HCT116 (cell line): ENCODE results near the gene GALNT18. TPM values are rescaled to one million over a fixed set of nuclear protein-coding genes. Genes with fewer than 3 reads are reported as not detected.

Experiments
- ATAC-seq: fragments of 200-7000 bp; cut with Tn5 transposase; 2 replicates; pipeline ENCODE4 v1.9.1; 2020; ENCODE audit warnings: mild to moderate bottlenecking, moderate library complexity
- BruUV-seq: library from RNA; stranded (reverse); fragments of 400-500 nt; replicated peaks from 2 replicates; lab custom pipeline; 2021; lab: Mats Ljungman, UMichigan
- CTCF ChIA-PET: fragments of 300-600 bp; sonication (Branson Sonifier 250); formaldehyde crosslinking; loops from one replicate; lab custom pipeline; 2021; ENCODE audit warnings: antibody characterized with exemption; lab: Charles Lee
- POLR2A ChIA-PET: fragments of 300-600, 350-600 bp; sonication (Branson Sonifier 250); formaldehyde crosslinking; loops from one replicate; lab custom pipeline; 2021; ENCODE audit warnings: antibody characterized with exemption; lab: Charles Lee
- RAD21 ChIA-PET, 2 experiments: fragments of 300-600 bp; sonication (Branson Sonifier 250); formaldehyde crosslinking; loops; one replicate each; lab custom pipeline; 2023; ENCODE audit warnings: low total read pairs in 2 of 2; ENCODE audit not compliant: uncharacterized antibody in 2 of 2, unreplicated experiment in 2 of 2, low non-redundant PET in 1 of 2; lab: Charles Lee
- DNase-seq: peaks from one replicate; pipeline ENCODE4 v3.0.0-alpha.2; 2010; ENCODE audit warnings: low read depth, low spot score
- H2AFZ ChIP-seq: fragments of 200-600 bp; shearing (Covaris generic), sonication (generic); 2 replicates; pipeline ENCODE4 v1.6.1; 2017; ENCODE audit warnings: low read depth, mixed run types, mixed read lengths, antibody characterized with exemption, low read length; ENCODE audit not compliant: poor library complexity, severe bottlenecking
- H3K27ac ChIP-seq: 2 replicates; pipeline ENCODE4 v1.5.1; 2012; ENCODE audit warnings: low read depth, low read length
- H3K27me3 ChIP-seq: fragments of 200-600 bp; sonication (generic); 2 replicates; pipeline ENCODE4 v1.6.1; 2016; ENCODE audit warnings: mixed run types, low read length, mixed read lengths; ENCODE audit not compliant: insufficient read depth
- H3K36me3 ChIP-seq, 2 experiments: fragments of 200-500 bp in 1 of 2; fragments of 200-600 bp in 1 of 2; sonication (Bioruptor generic) in 1 of 2; sonication (generic) in 1 of 2; 2 replicates each; pipeline versions ENCODE4 v1.5.1 to v1.6.1; 2014 to 2016; ENCODE audit warnings: low read length in 2 of 2, inconsistent platforms in 1 of 2, mixed read lengths in 1 of 2, mixed run types in 1 of 2; ENCODE audit not compliant: insufficient read depth in 2 of 2, control insufficient read depth in 1 of 2
- H3K4me1 ChIP-seq, 2 experiments: fragments of 200-600 bp in 1 of 2; sonication (generic) in 1 of 2; 2 replicates each; pipeline versions ENCODE4 v1.5.1 to v1.6.1; 2012 to 2017; ENCODE audit warnings: low read length in 2 of 2, inconsistent platforms in 1 of 2, mild to moderate bottlenecking in 1 of 2, mixed read lengths in 1 of 2, mixed run types in 1 of 2, moderate library complexity in 1 of 2; ENCODE audit not compliant: insufficient read depth in 2 of 2, control insufficient read depth in 1 of 2
- H3K4me2 ChIP-seq: fragments of 200-600 bp; sonication (generic); 2 replicates; pipeline ENCODE4 v1.6.1; 2017; ENCODE audit warnings: mixed run types, low read length, mixed read lengths
- H3K4me3 ChIP-seq, 2 experiments: fragments of 200-600 bp in 1 of 2; sonication (generic) in 1 of 2; replicated peaks in 1 of 2; 2 replicates each; pipeline ENCODE4 v1.5.1; 2011 to 2016; ENCODE audit warnings: low read length in 2 of 2, control low read depth in 1 of 2, low read depth in 1 of 2, mild to moderate bottlenecking in 1 of 2, mixed read lengths in 1 of 2, mixed run types in 1 of 2
- H3K79me2 ChIP-seq: fragments of 200-600 bp; sonication (generic); 2 replicates; pipeline ENCODE4 v1.6.1; 2017; ENCODE audit warnings: mild to moderate bottlenecking, mixed run types, low read length, moderate library complexity, mixed read lengths; ENCODE audit not compliant: insufficient read depth
- H3K9ac ChIP-seq: fragments of 200-600 bp; sonication (generic); 2 replicates; pipeline ENCODE4 v1.6.1; 2016; ENCODE audit warnings: low read length, mixed read lengths
- H3K9me2 ChIP-seq: fragments of 200-600 bp; sonication (generic), shearing (Covaris generic); 2 replicates; pipeline ENCODE4 v1.6.1; 2017; ENCODE audit warnings: mixed run types, mild to moderate bottlenecking, moderate library complexity; ENCODE audit not compliant: insufficient read depth
- H3K9me3 ChIP-seq, 2 experiments: fragments of 200-500 bp in 1 of 2; fragments of 200-600 bp in 1 of 2; sonication (Bioruptor generic) in 1 of 2; sonication (generic) in 1 of 2; 2 replicates each; pipeline ENCODE4 v1.6.1; 2014 to 2017; ENCODE audit warnings: low read length in 2 of 2, mixed read lengths in 2 of 2, inconsistent platforms in 1 of 2, low read depth in 1 of 2, mild to moderate bottlenecking in 1 of 2, mixed run types in 1 of 2, moderate library complexity in 1 of 2; ENCODE audit not compliant: control insufficient read depth in 1 of 2, insufficient read depth in 1 of 2
- H4K20me1 ChIP-seq: fragments of 200-600 bp; sonication (generic), shearing (Covaris generic); 2 replicates; pipeline ENCODE4 v1.6.1; 2017; ENCODE audit warnings: mixed run types, mild to moderate bottlenecking, moderate library complexity; ENCODE audit not compliant: insufficient read depth
- ATF3 ChIP-seq: IDR thresholded peaks from 2 replicates; pipeline ENCODE4 v1.6.1; 2012
- CTCF ChIP-seq, 3 experiments: fragments of 200-600 bp in 1 of 3; sonication (generic) in 1 of 3; IDR thresholded peaks in 2 of 3; conservative IDR thresholded peaks in 1 of 3; 2 replicates each; pipeline ENCODE4 v1.5.1; 2012 to 2017; ENCODE audit warnings: low read depth in 2 of 3, low read length in 2 of 3, antibody characterized with exemption in 1 of 3, borderline replicate concordance in 1 of 3, control low read depth in 1 of 3, mild to moderate bottlenecking in 1 of 3, mixed read lengths in 1 of 3, mixed run types in 1 of 3, moderate library complexity in 1 of 3; ENCODE audit not compliant: insufficient read depth in 1 of 3
- EGR1 ChIP-seq: IDR thresholded peaks from 2 replicates; pipeline ENCODE4 v1.6.1; 2012; ENCODE audit warnings: low read depth
- ELF1 ChIP-seq: IDR thresholded peaks from 2 replicates; pipeline ENCODE4 v1.6.1; 2012; ENCODE audit warnings: low read depth, borderline replicate concordance
- EZH2phosphoT487 ChIP-seq: fragments of 200-600 bp; IDR thresholded peaks from 2 replicates; pipeline ENCODE4 v1.6.1; 2018; ENCODE audit warnings: antibody characterized with exemption, borderline replicate concordance
- JUND ChIP-seq: IDR thresholded peaks from 2 replicates; pipeline ENCODE4 v1.6.1; 2012
- MAX ChIP-seq: IDR thresholded peaks from 2 replicates; pipeline ENCODE4 v1.6.1; 2012
- POLR2A ChIP-seq: IDR thresholded peaks from 2 replicates; pipeline ENCODE4 v1.7.0; 2011; ENCODE audit warnings: borderline replicate concordance; ENCODE audit not compliant: insufficient read depth, insufficient read length; ENCODE audit errors: extremely low read depth
- REST ChIP-seq: IDR thresholded peaks from 2 replicates; pipeline ENCODE4 v1.6.1; 2012; ENCODE audit warnings: low read depth
- SIN3A ChIP-seq: IDR thresholded peaks from 2 replicates; pipeline ENCODE4 v1.6.1; 2012; ENCODE audit warnings: low read depth
- SRF ChIP-seq: IDR thresholded peaks from 2 replicates; pipeline ENCODE4 v1.6.1; 2012; ENCODE audit warnings: low read depth
- ZBTB33 ChIP-seq: IDR thresholded peaks from 2 replicates; pipeline ENCODE4 v1.6.1; 2011; ENCODE audit warnings: mild to moderate bottlenecking, low read length, moderate library complexity; ENCODE audit not compliant: insufficient replicate concordance; ENCODE audit errors: extremely low read depth
- intact Hi-C: fragments of 100-400 bp; cut with micrococcal nuclease; formaldehyde crosslinking; loops from 2 replicates; pipeline ENCODE4 v1.10.0; 2022
- total RNA-seq: library from RNA; stranded (reverse); gene quantifications from one replicate; pipeline ENCODE4 v1.2.1, GENCODE V29; 2021; ENCODE audit not compliant: unreplicated experiment

The GALNT18 gene
- total RNA-seq, 1 experiment from 2014 or later, result 19.9 TPM

- no TSS peak for BruUV-seq
- CTCF ChIA-PET, result no interaction called here
- intact Hi-C loops, result no loop called here
Measured at GRCh38 chr11:11592146-11592684, 29.6 kb downstream of the GALNT18 start.

GRCh38 chr11:11589437-11589836, 32.4 kb downstream of the GALNT18 start:
- POLR2A ChIA-PET, result no interaction called here
- no peak overlapping the region for H2AFZ ChIP-seq
- TF ChIP-seq REST (no peak), POLR2A (no peak), SIN3A (no peak), ATF3 (no peak), SRF (no peak), ELF1 (no peak), ZBTB33 (no peak), CTCF (IDR thresholded peaks at IDR 0.05 in 2 of 3, conservative IDR thresholded peaks at IDR 0.05 in 1 of 3; ENCODE audit: borderline replicate concordance in 1 of 3, insufficient read depth in 1 of 3, low read depth in 2 of 3, low read length in 2 of 3) (no peak), EZH2phosphoT487 (no peak), EGR1 (no peak), MAX (no peak)

More at GRCh38 chr11:11592146-11592684, 29.6 kb downstream of the GALNT18 start:
- Histone ChIP-seq H3K4me3 (no peak overlapping the region), H3K4me1 (peaks cover 4 to 20% of the 10 kb centered on the region in 2 experiments), H2AFZ (no peak overlapping the region), H3K9me3 (no peaks in the 10 kb centered on the region), H4K20me1 (no peaks in the 10 kb centered on the region), H3K36me3 (no peaks in the 10 kb centered on the region), H3K27me3 (no peaks in the 10 kb centered on the region), H3K4me2 (no peak overlapping the region), H3K79me2 (peaks cover 7% of the 10 kb centered on the region; the same call in 1 of the 2 replicates), H3K27ac (no peak overlapping the region), H3K9me2 (no peaks in the 10 kb centered on the region), H3K9ac (no peak overlapping the region)
- no peak for DNase-seq
- POLR2A ChIA-PET, result no interaction called here
- ATAC-seq, result no peak
- RAD21 ChIA-PET, result no interaction called here
- TF ChIP-seq JUND, result no peak

More at GRCh38 chr11:11589437-11589836, 32.4 kb downstream of the GALNT18 start:
- no peaks in the 10 kb centered on the region for H3K27me3 ChIP-seq
- ATAC-seq (no peak), DNase-seq (no peak)
- H3K36me3 ChIP-seq, result no peaks in the 10 kb centered on the region
- ChIA-PET CTCF (no interaction called here), RAD21 (no interaction called here)
- no peak overlapping the region for H3K4me2 ChIP-seq
- intact Hi-C loops, result no loop called here
- peaks cover 7% of the 10 kb centered on the region for H3K79me2 ChIP-seq
- H3K9me3 ChIP-seq, result no peaks in the 10 kb centered on the region
- H3K4me1 ChIP-seq, result peaks cover 12 to 34% of the 10 kb centered on the region in 2 experiments
- H4K20me1 ChIP-seq, result no peaks in the 10 kb centered on the region
- H3K9me2 ChIP-seq, result no peaks in the 10 kb centered on the region
- H3K9ac ChIP-seq, result no peak overlapping the region
- H3K27ac ChIP-seq, result no peak overlapping the region
- no TSS peak for BruUV-seq
- H3K4me3 ChIP-seq, result no peak overlapping the region
